Cardiac fibroblast (primary cell): ENCODE data around the gene DEFB123.
"Not testable (repeated sequence)": the region's sequence is repeated elsewhere in the genome, so short reads cannot be mapped to it uniquely, and the experiment has no call there.

Source experiments
- DNase-seq, 2 donors: peaks; one replicate each; pipeline versions ENCODE4 v3.0.0 to v3.0.0-alpha.2; 2010; ENCODE audit warnings: low read depth in 2 of 2
- H3K4me3 ChIP-seq, 2 donors: replicated peaks in 1 of 2; 1 replicate in 1 of 2; 2 replicates in 1 of 2; pipeline ENCODE4 v1.5.1; 2011; ENCODE audit warnings: low read depth in 2 of 2, low read length in 2 of 2, mild to moderate bottlenecking in 2 of 2, moderate library complexity in 1 of 2
- CTCF ChIP-seq: IDR thresholded peaks from one replicate; pipeline ENCODE4 v1.5.1; 2011; ENCODE audit warnings: low read depth, mild to moderate bottlenecking, low read length, inconsistent platforms

Gene DEFB123

GRCh38 chr20:31414381-31414780 lies 26.1 kb upstream of the DEFB123 start:
- no peak for DNase-seq
- H3K4me3 ChIP-seq = no peak overlapping the region
- no peak for TF ChIP-seq CTCF

GRCh38 chr20:31415653-31416052 lies 24.8 kb upstream of the DEFB123 start:
- no peak for TF ChIP-seq CTCF
- no peak overlapping the region for H3K4me3 ChIP-seq
- DNase-seq = no peak

- no peak overlapping the region for H3K4me3 ChIP-seq
- no peak for TF ChIP-seq CTCF
- DNase-seq = no peak
These were observed 22.1 kb upstream of the DEFB123 start for GRCh38 chr20:31418307-31418706.

GRCh38 chr20:31425797-31426196 lies 14.6 kb upstream of the DEFB123 start:
- TF ChIP-seq CTCF = no peak
- no peak for DNase-seq
- H3K4me3 ChIP-seq = no peak overlapping the region

- DNase-seq, H3K4me3 ChIP-seq: not testable (repeated sequence)
These were observed 13.4 kb upstream of the DEFB123 start for GRCh38 chr20:31426891-31427551.

- not testable (repeated sequence) for DNase-seq, H3K4me3 ChIP-seq
These were observed 12.9 kb upstream of the DEFB123 start for GRCh38 chr20:31427576-31427975.

GRCh38 chr20:31430568-31431115 lies 9.8 kb upstream of the DEFB123 start:
- no peak for DNase-seq
- H3K4me3 ChIP-seq = no peak overlapping the region
- no peak for TF ChIP-seq CTCF
